ENCODE results near the gene DPH5.
A peak's percentile ranks its signal among the peaks of the same experiment; 100 is the strongest.

Gene DPH5

GRCh38 chr1:101029184-101029583, 3.6 kb upstream of the DPH5 start:
- no peak for DNase-seq

- no peak for DNase-seq
Observed at GRCh38 chr1:101028466-101028865, 2.9 kb upstream of the DPH5 start.

GRCh38 chr1:101027194-101027772, 1.7 kb upstream of the DPH5 start:
- no peak for DNase-seq

GRCh38 chr1:101026430-101026788, 825 bp upstream of the DPH5 start:
- DNase-seq: no peak

- peak in 1 of 2 experiments; percentile 20 for DNase-seq
Observed at GRCh38 chr1:101025283-101025656, 314 bp downstream of the DPH5 start.

- no peak for DNase-seq
Observed at GRCh38 chr1:101022294-101022693, 3.3 kb downstream of the DPH5 start.

GRCh38 chr1:101017448-101017847, 8.1 kb downstream of the DPH5 start:
- DNase-seq: no peak

- DNase-seq: no peak
Observed at GRCh38 chr1:101013776-101014175, 11.8 kb downstream of the DPH5 start.

- DNase-seq: no peak
Observed at GRCh38 chr1:101008229-101008834, 17.3 kb downstream of the DPH5 start.

GRCh38 chr1:101006553-101006952, 19.0 kb downstream of the DPH5 start:
- DNase-seq: no peak

GRCh38 chr1:101005871-101006270, 19.7 kb downstream of the DPH5 start:
- DNase-seq: no peak

GRCh38 chr1:101005183-101005582, 20.4 kb downstream of the DPH5 start:
- no peak for DNase-seq

- no peak for DNase-seq
Observed at GRCh38 chr1:101004670-101005069, 20.9 kb downstream of the DPH5 start.

- peak; percentile 1 to 5 for DNase-seq
Observed at GRCh38 chr1:101004061-101004460, 21.5 kb downstream of the DPH5 start.

- DNase-seq: no peak
Observed at GRCh38 chr1:101003012-101003650, 22.5 kb downstream of the DPH5 start.

- no peak for DNase-seq
Observed at GRCh38 chr1:101002551-101002950, 23.0 kb downstream of the DPH5 start.

GRCh38 chr1:101000131-101000873, 25.3 kb downstream of the DPH5 start:
- no peak for DNase-seq

- no peak for DNase-seq
Observed at GRCh38 chr1:100998426-100998825, 27.2 kb downstream of the DPH5 start.

- DNase-seq: no peak
Observed at GRCh38 chr1:100995198-100995988, 30.2 kb downstream of the DPH5 start.

- no peak for DNase-seq
Observed at GRCh38 chr1:100989306-100990077, 36.1 kb downstream of the DPH5 start.

- DNase-seq: no peak
Observed at GRCh38 chr1:100988121-100988520, 37.5 kb downstream of the DPH5 start.

GRCh38 chr1:100982793-100983192, 42.8 kb downstream of the DPH5 start:
- DNase-seq: no peak
